Activated CD4-positive, CD25-positive, alpha-beta regulatory T cell treated with anti-CD3 and anti-CD28 coated beads, Interleukin-2, amount 50 U/mL, for 72 hours (primary cell): Measurements from ENCODE around the gene NFATC2.
"Not testable (repeated sequence)": the region's sequence is repeated elsewhere in the genome, so short reads cannot be mapped to it uniquely, and the experiment has no call there.

Source experiments
- DNase-seq: peaks from one replicate; pipeline ENCODE4 v3.0.0; 2021

NFATC2 gene

GRCh38 chr20:51469046-51469445, 73.5 kb downstream of the NFATC2 start:
- DNase-seq: no peak

DNA sequence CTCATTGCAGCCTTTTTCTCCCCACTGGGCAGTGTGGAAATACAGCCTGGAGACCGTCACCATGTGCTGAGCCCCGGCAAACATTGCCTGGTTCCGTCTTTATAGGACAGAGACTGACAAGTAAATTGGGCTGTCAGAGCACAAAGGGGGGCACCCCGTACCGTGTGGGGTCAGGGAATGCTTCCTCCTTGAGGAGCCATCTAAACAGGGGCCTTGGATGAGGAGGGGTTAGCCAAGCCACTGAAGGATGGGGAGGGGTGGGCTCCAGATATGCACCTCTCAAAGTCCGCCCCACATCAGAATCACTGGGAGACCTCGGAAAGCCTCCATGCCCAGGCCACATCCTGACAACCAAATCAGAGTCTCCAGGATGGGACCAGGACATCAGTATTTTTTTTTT, 73.9 kb downstream of the NFATC2 start:
- DNase-seq: no peak

- no peak for DNase-seq
Measured at GRCh38 chr20:51467956-51468626, 74.4 kb downstream of the NFATC2 start.

- DNase-seq: no peak
Measured at GRCh38 chr20:51463998-51464397, 78.5 kb downstream of the NFATC2 start.

GRCh38 chr20:51463560-51463959, 79.0 kb downstream of the NFATC2 start:
- no peak for DNase-seq

GRCh38 chr20:51462566-51463276, 79.8 kb downstream of the NFATC2 start:
- DNase-seq: no peak

- DNase-seq: not testable (repeated sequence)
Measured at GRCh38 chr20:51461846-51462245, 80.7 kb downstream of the NFATC2 start.

DNA sequence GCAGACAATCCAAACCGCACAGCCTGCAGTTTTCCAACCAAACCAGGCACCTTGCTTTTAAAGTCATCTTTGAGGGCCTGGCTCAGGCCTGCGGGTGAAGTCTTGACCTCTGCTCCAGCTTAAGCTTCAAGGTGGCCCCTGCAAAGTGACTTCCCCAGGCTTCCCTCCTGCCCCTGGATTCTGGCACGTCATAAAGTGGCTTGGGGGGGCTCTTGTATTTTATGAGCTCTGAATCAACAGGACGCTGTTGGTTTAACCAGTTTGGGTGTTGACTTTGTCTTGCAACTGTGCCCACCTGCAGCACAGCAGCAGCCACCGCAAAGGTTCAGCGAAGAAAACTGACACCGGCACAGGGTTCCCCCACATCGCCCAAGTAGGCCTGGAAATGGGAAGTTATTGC, 81.2 kb downstream of the NFATC2 start:
- no peak for DNase-seq

DNA sequence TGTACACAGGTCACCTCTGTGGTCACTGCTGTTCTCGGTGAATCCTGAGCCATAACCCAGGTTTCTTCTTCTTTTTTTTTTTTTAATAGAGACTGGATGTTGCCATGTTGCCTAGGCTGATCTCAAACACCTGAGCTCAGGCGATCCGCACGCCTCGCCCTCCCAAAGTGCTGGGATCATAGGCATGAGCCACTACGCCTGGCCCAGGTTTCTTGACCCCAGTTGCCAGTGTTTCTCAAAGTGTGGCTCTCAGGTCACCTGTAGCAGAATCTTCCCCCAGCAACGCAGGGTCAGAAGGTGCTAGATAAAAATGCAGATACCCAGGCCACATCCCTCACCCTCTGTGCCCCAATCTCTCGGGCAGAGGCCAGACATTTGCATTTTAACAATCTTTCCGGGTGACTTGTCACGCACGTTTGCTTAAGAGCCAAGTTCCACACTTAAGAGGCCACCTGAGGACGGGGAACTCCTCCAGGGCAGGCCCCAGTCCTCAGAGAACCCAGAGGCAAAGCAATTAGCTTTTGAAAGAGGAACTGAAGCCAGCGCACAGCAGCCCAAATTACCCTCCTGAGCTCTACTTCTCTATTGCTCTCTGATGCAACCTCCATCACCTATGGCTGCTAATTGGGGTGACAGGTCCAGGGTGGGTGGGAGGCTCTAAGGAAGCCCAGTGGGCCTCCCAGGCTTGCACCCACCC, 81.8 kb downstream of the NFATC2 start:
- no peak for DNase-seq

DNA sequence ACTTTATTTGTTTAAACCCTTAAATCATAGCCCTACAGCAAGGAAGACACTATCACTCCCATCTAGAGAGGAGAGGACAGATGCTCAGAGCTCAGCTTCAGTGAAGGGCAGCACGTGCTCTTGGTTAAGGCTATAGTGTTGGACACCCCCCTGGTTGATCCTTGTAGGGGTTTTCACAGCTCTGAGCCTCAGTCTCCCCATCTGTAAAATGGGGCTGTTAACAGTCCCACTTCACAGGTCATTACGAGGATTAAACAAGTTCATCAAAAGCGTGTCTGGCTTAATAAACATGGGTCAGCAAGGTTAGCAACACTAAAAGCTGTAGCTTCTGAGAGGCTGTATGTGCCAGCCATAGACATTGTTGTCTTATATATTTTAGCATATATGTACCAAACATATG, 82.4 kb downstream of the NFATC2 start:
- no peak for DNase-seq

DNA sequence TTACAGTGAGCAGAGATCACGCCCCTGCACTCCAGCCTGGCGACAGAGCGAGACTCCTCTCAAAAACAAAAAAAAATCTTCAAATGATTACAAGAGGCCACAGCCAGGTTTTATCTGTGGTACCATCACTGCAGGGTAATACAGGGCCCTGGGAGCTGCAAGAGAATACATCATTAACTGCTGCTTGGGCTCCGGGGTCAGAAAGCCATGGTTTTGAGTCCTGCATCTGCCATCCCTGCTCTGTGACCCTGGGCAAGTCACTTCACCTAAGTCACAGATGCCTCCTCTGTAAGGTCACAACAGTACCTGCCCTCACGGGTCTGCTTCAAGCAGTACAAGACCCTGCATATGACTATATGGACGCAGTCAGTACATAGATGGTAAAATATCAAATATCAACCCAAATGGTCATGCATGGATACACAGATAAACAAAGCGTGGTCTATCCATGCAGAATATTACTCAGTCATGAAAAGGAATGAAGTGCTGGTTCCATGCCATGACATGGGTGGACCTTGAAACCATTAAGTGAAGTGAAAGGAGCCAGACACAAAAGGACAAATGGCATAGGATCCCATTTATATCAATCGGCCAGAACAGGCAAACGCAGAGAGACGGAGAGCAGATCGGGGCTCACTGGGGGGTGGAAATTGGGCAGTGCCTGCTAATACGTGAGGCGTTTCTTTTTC, 83.6 kb downstream of the NFATC2 start:
- DNase-seq: no peak

GRCh38 chr20:51457533-51457932, 85.0 kb downstream of the NFATC2 start:
- no peak for DNase-seq

DNA sequence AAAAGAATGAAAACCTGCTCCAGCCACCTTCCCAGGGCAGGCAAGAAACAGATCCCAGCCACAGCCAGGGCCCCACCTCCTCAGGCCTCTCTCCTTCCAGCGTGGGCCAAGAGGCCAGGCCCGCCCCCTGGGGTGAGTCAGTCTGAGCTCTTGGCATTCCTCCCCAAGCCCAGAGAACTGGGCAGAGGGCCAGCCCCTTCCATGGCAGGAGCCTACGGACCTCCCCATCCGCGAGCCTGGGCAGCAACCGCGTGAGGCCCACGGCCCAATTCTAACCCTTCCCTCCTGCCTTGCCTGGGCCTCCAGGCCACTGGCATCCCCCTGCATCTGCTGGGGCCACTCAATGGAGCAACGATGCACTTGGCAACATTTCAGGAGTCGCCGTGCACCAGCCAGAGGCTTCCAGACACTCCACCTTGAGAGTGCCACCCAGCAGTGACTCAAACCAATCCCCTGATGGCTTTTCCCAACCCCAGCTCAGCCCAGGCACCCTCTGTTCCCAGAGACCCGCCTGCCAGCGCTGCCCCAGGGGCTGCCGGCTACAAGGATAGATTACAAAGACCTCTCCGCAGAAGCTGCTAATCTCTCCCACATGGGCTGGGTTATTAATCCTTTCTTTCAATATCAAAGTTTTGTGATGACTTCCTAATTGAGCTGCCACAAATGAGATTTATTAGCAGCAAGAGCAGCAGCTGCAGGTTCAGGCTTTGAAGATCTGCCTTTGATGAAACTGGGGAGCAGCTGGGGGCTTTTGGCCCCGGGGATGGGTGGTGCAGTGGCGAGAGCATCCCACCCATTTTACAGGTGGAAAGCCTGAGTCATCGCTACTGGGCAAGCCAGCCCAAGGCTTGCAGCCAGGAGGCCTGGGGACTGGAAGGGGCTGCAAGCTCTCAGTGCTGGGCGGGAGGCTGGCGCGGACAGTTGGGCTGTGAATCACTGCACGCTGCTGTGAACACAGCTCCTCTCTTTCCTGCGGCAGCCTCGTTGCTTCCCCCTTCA, 85.7 kb downstream of the NFATC2 start:
- DNase-seq: no peak

GRCh38 chr20:51454250-51454865, 88.2 kb downstream of the NFATC2 start:
- DNase-seq: no peak

- no peak for DNase-seq
Measured at GRCh38 chr20:51452734-51453365, 89.7 kb downstream of the NFATC2 start.

- no peak for DNase-seq
Measured at GRCh38 chr20:51452091-51452613, 90.4 kb downstream of the NFATC2 start.

GRCh38 chr20:51451484-51451883, 91.0 kb downstream of the NFATC2 start:
- no peak for DNase-seq

- DNase-seq: no peak
Measured at GRCh38 chr20:51450984-51451383, 91.5 kb downstream of the NFATC2 start.

- no peak for DNase-seq
Measured at GRCh38 chr20:51450221-51450712, 92.3 kb downstream of the NFATC2 start.

DNA sequence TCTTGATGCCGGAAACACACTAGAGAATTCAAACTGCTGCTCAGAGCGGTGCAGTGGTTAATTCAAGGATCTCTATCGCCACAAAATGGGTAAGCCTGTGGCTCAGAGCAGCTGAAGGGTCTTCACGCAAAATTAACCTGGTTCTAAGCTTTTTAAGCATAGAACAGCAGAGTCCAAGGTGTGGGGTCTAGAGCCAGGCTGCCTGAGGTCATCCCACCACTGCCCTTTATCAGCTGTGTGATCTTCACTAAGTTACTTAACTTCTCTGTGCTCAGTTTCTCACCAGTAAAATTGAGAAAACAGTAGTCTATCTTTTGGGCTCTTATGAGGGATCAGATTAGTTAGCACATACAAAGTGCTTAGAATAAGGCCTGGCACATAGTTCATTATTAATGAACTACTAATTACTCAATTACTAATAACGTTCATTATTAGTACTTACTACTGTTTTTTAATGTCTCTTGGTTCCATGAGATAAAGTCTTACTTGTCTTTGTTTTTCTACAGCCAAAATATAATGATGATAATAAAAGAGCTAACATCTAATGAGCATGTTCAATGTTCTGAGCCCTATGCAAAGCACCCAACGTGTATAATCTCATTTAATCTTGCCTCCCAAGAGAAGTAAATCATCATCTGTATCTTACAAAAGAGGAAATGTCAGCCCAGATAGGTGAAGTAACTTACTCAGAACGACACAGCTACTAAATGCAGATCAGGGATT, 92.9 kb downstream of the NFATC2 start:
- DNase-seq: no peak
